ENCODE measurements around the gene FBXO44. TPM values are rescaled to one million over a fixed set of nuclear protein-coding genes. Genes with fewer than 3 reads are reported as not detected.

FBXO44 gene
- total and polyA plus RNA-seq, 10 donors = 15.3 to 39.4 (median 24.6) TPM

GRCh38 chr1:11700601-11701467 lies 46.2 kb downstream of the FBXO44 start:
- H3K4me1 ChIP-seq = peaks cover 0 to 4% (median 0%) of the 10 kb centered on the region in 6 donors
- H3K27ac ChIP-seq = no peak overlapping the region
- intact Hi-C loops (cut with DNase I; ENCODE audit: low total_unique reads) = no loop called here
- no peaks in the 10 kb centered on the region for H3K9me3 ChIP-seq
- H3K36me3 ChIP-seq = no peaks in the 10 kb centered on the region
- TF ChIP-seq POLR2A (IDR thresholded peaks at IDR 0.05) (no peak), CTCF (IDR thresholded peaks at IDR 0.05 in 8 of 11, conservative IDR thresholded peaks at IDR 0.05 in 3 of 11) (no peak), POLR2AphosphoS5 (IDR thresholded peaks at IDR 0.05) (no peak)
- WGBS, 5 donors = 42 to 54% (median 52%) methylated on average over 34 of the region's 34 CpGs
- no peak for DNase-seq
- H3K4me3 ChIP-seq = no peak overlapping the region
- peaks cover 0 to 77% (median 24%) of the 10 kb centered on the region in 7 donors for H3K27me3 ChIP-seq (replicated peaks in 1 of 7)

GRCh38 chr1:11701551-11701961 lies 46.9 kb downstream of the FBXO44 start:
- Histone ChIP-seq H3K4me1 (peaks cover 0 to 4% (median 0%) of the 10 kb centered on the region in 6 donors), H3K9me3 (no peaks in the 10 kb centered on the region), H3K27me3 (replicated peaks in 1 of 7) (peaks cover 0 to 78% (median 24%) of the 10 kb centered on the region in 7 donors), H3K4me3 (no peak overlapping the region), H3K27ac (no peak overlapping the region), H3K36me3 (no peaks in the 10 kb centered on the region)
- no peak for DNase-seq
- TF ChIP-seq CTCF (IDR thresholded peaks at IDR 0.05 in 8 of 11, conservative IDR thresholded peaks at IDR 0.05 in 3 of 11) (no peak), POLR2A (IDR thresholded peaks at IDR 0.05) (no peak), POLR2AphosphoS5 (IDR thresholded peaks at IDR 0.05) (no peak)
- intact Hi-C loops (cut with DNase I; ENCODE audit: low total_unique reads) = no loop called here
- WGBS, 5 donors = 49 to 71% (median 64%) methylated on average over 14 to 15 of the region's 15 CpGs

- TF ChIP-seq CTCF (IDR thresholded peaks at IDR 0.05 in 8 of 11, conservative IDR thresholded peaks at IDR 0.05 in 3 of 11) = peak in 1 of 11 experiments; percentile 11
- TF ChIP-seq POLR2A (IDR thresholded peaks at IDR 0.05) = no peak
- H3K9me3 ChIP-seq = no peaks in the 10 kb centered on the region
- WGBS, 5 donors = 78 to 89% (median 82%) methylated on average over 15 of the region's 15 CpGs
- no peak for DNase-seq
- H3K27me3 ChIP-seq (replicated peaks in 1 of 7) = peaks cover 0 to 77% (median 24%) of the 10 kb centered on the region in 7 donors
- peaks cover 0 to 4% (median 0%) of the 10 kb centered on the region in 6 donors for H3K4me1 ChIP-seq
- no peak overlapping the region for H3K27ac ChIP-seq
- intact Hi-C loops (cut with DNase I; ENCODE audit: low total_unique reads) = no loop called here
- H3K4me3 ChIP-seq = no peak overlapping the region
- H3K36me3 ChIP-seq = no peaks in the 10 kb centered on the region
Measured at GRCh38 chr1:11701981-11702803, 47.5 kb downstream of the FBXO44 start.
